ENCODE data around the gene RAB28.

The RAB28 gene

GRCh38 chr4:13523591-13524503 lies 39.7 kb upstream of the RAB28 start:
- H3K36me3 ChIP-seq (ENCODE audit: insufficient read depth, low read length), result no peaks in the 10 kb centered on the region

DNA sequence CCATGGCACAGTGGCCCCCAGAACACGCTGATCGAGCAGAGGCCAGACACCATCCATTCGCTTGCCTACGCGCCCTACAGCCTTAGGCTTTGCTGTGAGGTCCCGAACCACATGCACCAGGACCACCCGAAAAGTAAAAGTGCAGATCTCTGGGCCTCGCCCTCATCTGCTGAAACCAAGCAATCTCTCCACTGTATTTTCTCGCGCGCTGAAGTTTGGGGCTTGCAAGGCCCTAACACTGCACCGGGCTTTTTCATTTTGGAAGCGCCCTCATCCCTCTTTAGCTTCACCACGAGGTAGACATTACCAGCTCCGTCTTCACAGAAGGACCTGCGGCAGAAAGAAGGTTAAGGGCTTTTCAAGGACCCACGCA lies 39.0 kb upstream of the RAB28 start:
- Histone ChIP-seq H2AFZ (ENCODE audit: low read depth, low read length) (no peak overlapping the region), H3K27me3 (ENCODE audit: insufficient read depth, low read length) (peaks cover 69% of the 10 kb centered on the region), H3K36me3 (ENCODE audit: insufficient read depth, low read length) (no peaks in the 10 kb centered on the region), H3K4me3 (ENCODE audit: low read length) (no peak overlapping the region), H3K9me3 (ENCODE audit: low read length) (peaks cover 20% of the 10 kb centered on the region), H3K4me1 (ENCODE audit: insufficient read depth, low read length) (no peaks in the 10 kb centered on the region)

More at GRCh38 chr4:13523591-13524503, 39.7 kb upstream of the RAB28 start:
- peaks cover 21% of the 10 kb centered on the region for H3K9me3 ChIP-seq (ENCODE audit: low read length)
- H3K4me3 ChIP-seq (ENCODE audit: low read length), result no peak overlapping the region
- no peaks in the 10 kb centered on the region for H3K4me1 ChIP-seq (ENCODE audit: insufficient read depth, low read length)
- no peak overlapping the region for H2AFZ ChIP-seq (ENCODE audit: low read depth, low read length)
- peaks cover 73% of the 10 kb centered on the region for H3K27me3 ChIP-seq (ENCODE audit: insufficient read depth, low read length)

- Histone ChIP-seq H3K36me3 (ENCODE audit: insufficient read depth, low read length) (no peaks in the 10 kb centered on the region), H3K27me3 (ENCODE audit: insufficient read depth, low read length) (peaks cover 65% of the 10 kb centered on the region), H2AFZ (ENCODE audit: low read depth, low read length) (no peak overlapping the region), H3K4me1 (ENCODE audit: insufficient read depth, low read length) (no peaks in the 10 kb centered on the region), H3K9me3 (ENCODE audit: low read length) (peaks cover 20% of the 10 kb centered on the region), H3K4me3 (ENCODE audit: low read length) (no peak overlapping the region)
These were observed 38.4 kb upstream of the RAB28 start for GRCh38 chr4:13522282-13523104.

DNA sequence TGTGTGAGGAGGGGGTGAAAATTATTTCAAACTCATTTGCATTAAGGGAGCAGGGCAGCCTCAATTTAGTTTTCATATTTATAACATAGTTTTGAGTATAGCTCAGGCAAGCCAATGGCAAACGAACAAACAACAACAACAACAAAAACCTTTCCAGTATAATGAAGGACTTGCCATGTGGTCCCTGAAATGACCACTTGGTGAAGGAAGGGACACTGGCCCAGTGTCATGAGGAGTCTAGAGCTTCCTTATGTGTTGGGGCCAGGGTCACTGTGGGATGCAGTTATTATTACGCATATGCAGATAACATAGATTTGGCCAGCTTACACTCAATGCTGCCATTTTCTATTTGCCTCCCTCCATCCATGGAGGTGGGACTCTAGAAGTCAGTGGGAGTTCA lies 36.9 kb upstream of the RAB28 start:
- peaks cover 55% of the 10 kb centered on the region for H3K27me3 ChIP-seq (ENCODE audit: insufficient read depth, low read length)
- H3K9me3 ChIP-seq (ENCODE audit: low read length), result peaks cover 20% of the 10 kb centered on the region
- no peak overlapping the region for H3K4me3 ChIP-seq (ENCODE audit: low read length)
- no peak overlapping the region for H2AFZ ChIP-seq (ENCODE audit: low read depth, low read length)
- no peaks in the 10 kb centered on the region for H3K36me3 ChIP-seq (ENCODE audit: insufficient read depth, low read length)
- no peaks in the 10 kb centered on the region for H3K4me1 ChIP-seq (ENCODE audit: insufficient read depth, low read length)

GRCh38 chr4:13516315-13516860 lies 32.2 kb upstream of the RAB28 start:
- Histone ChIP-seq H3K4me1 (ENCODE audit: insufficient read depth, low read length) (no peaks in the 10 kb centered on the region), H3K4me3 (ENCODE audit: low read length) (no peak overlapping the region), H3K27me3 (ENCODE audit: insufficient read depth, low read length) (peaks cover 23% of the 10 kb centered on the region), H3K9me3 (ENCODE audit: low read length) (no peaks in the 10 kb centered on the region), H3K36me3 (ENCODE audit: insufficient read depth, low read length) (no peaks in the 10 kb centered on the region), H2AFZ (ENCODE audit: low read depth, low read length) (no peak overlapping the region)

GRCh38 chr4:13515268-13515667 lies 31.1 kb upstream of the RAB28 start:
- no peak overlapping the region for H3K4me3 ChIP-seq (ENCODE audit: low read length)
- no peaks in the 10 kb centered on the region for H3K9me3 ChIP-seq (ENCODE audit: low read length)
- H2AFZ ChIP-seq (ENCODE audit: low read depth, low read length), result no peak overlapping the region
- H3K36me3 ChIP-seq (ENCODE audit: insufficient read depth, low read length), result no peaks in the 10 kb centered on the region
- H3K27me3 ChIP-seq (ENCODE audit: insufficient read depth, low read length), result peaks cover 18% of the 10 kb centered on the region
- no peaks in the 10 kb centered on the region for H3K4me1 ChIP-seq (ENCODE audit: insufficient read depth, low read length)

DNA sequence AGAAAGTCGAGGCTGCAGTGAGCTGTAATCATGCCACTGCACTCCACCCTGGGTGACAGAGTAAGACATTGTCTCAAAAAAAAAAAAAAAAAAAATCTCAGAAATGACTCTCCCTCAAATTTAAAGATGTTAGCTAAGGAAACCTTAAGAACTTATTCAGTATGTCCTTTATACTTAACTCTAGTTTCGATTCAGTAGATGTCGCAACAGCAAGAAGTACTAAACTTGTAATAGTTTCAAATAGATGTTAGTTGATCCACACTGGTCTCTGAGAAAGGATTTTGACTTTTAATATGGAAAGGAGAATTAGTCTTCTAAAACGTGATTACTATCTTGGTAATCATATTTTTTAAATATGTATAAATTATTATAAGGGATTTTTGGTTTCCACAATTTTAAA lies 30.6 kb upstream of the RAB28 start:
- peaks cover 15% of the 10 kb centered on the region for H3K27me3 ChIP-seq (ENCODE audit: insufficient read depth, low read length)
- H3K9me3 ChIP-seq (ENCODE audit: low read length), result no peaks in the 10 kb centered on the region
- no peak overlapping the region for H2AFZ ChIP-seq (ENCODE audit: low read depth, low read length)
- H3K36me3 ChIP-seq (ENCODE audit: insufficient read depth, low read length), result no peaks in the 10 kb centered on the region
- H3K4me1 ChIP-seq (ENCODE audit: insufficient read depth, low read length), result no peaks in the 10 kb centered on the region
- H3K4me3 ChIP-seq (ENCODE audit: low read length), result no peak overlapping the region

DNA sequence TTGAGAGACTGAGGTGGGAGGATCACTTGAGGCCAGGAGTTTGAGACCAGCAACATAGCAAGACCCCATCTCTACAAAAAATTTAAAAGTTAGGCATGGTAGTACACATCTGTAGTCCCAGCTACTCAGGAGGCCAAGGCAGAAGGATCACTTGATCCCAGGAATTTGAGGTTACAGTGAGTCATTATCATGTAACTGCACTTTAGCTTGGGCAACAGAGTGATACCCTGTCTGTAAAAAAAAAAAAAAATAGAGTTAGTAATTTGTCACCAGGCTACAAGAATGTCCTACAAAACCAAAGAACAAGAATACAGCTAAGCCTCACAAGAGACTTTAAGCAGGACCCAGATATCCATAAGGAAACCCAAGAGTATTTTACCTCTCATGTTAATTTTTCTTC lies 27.0 kb upstream of the RAB28 start:
- Histone ChIP-seq H3K4me3 (ENCODE audit: low read length) (no peak overlapping the region), H3K36me3 (ENCODE audit: insufficient read depth, low read length) (no peaks in the 10 kb centered on the region), H3K9me3 (ENCODE audit: low read length) (no peaks in the 10 kb centered on the region), H3K27me3 (ENCODE audit: insufficient read depth, low read length) (peaks cover 8% of the 10 kb centered on the region), H2AFZ (ENCODE audit: low read depth, low read length) (no peak overlapping the region), H3K4me1 (ENCODE audit: insufficient read depth, low read length) (no peaks in the 10 kb centered on the region)

- H3K9me3 ChIP-seq (ENCODE audit: low read length), result no peaks in the 10 kb centered on the region
- no peaks in the 10 kb centered on the region for H3K4me1 ChIP-seq (ENCODE audit: insufficient read depth, low read length)
- H3K36me3 ChIP-seq (ENCODE audit: insufficient read depth, low read length), result no peaks in the 10 kb centered on the region
- peaks cover 8% of the 10 kb centered on the region for H3K27me3 ChIP-seq (ENCODE audit: insufficient read depth, low read length)
- H3K4me3 ChIP-seq (ENCODE audit: low read length), result no peak overlapping the region
- H2AFZ ChIP-seq (ENCODE audit: low read depth, low read length), result no peak overlapping the region
These were observed 25.3 kb upstream of the RAB28 start for GRCh38 chr4:13509442-13509841.

DNA sequence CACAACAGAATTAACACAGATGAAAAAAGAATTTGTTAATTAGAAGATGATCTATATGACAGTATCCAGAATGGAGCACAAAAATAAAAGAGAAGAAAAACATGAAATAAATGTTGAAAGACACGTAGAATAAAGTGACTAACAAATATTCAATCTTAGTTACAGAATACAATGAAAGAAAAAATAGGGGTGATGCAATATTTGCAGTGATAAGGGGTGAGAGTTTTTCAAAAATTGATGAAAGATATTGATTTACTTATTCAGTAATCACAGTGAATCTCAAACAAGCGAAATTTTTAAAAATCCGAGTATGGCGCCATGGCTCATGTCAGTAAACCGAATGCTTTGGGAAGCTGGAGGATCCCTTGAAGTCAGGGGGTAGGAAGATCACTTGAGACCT lies 20.2 kb upstream of the RAB28 start:
- Histone ChIP-seq H3K4me3 (ENCODE audit: low read length) (no peak overlapping the region), H3K36me3 (ENCODE audit: insufficient read depth, low read length) (no peaks in the 10 kb centered on the region), H3K4me1 (ENCODE audit: insufficient read depth, low read length) (peaks cover 6% of the 10 kb centered on the region), H3K9me3 (ENCODE audit: low read length) (peaks cover 2% of the 10 kb centered on the region), H3K27me3 (ENCODE audit: insufficient read depth, low read length) (no peaks in the 10 kb centered on the region), H2AFZ (ENCODE audit: low read depth, low read length) (no peak overlapping the region)

DNA sequence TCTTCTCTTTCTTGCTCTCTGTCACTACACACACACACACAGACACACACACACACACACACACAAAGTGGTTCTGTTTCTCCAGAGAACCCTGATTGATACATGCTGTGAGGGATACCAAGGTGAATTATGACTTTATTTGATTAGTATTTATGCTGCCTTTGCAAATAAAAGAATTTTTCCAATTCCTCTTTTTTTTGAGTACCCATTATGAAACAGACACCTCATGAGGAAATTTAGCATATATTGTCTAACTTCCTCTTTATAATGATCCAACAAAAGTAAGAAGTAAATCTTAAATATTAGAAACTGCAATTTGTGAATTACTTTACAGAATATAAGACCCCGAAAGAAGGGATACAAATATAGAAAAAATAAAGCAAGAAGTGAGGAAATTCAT lies 14.3 kb upstream of the RAB28 start:
- Histone ChIP-seq H3K4me3 (ENCODE audit: low read length) (no peak overlapping the region), H3K4me1 (ENCODE audit: insufficient read depth, low read length) (peaks cover 6% of the 10 kb centered on the region), H3K27me3 (ENCODE audit: insufficient read depth, low read length) (no peaks in the 10 kb centered on the region), H3K9me3 (ENCODE audit: low read length) (peaks cover 2% of the 10 kb centered on the region), H2AFZ (ENCODE audit: low read depth, low read length) (no peak overlapping the region), H3K36me3 (ENCODE audit: insufficient read depth, low read length) (no peaks in the 10 kb centered on the region)

GRCh38 chr4:13496605-13497004 lies 12.5 kb upstream of the RAB28 start:
- H3K4me3 ChIP-seq (ENCODE audit: low read length), result no peak overlapping the region
- no peak overlapping the region for H2AFZ ChIP-seq (ENCODE audit: low read depth, low read length)
- H3K27me3 ChIP-seq (ENCODE audit: insufficient read depth, low read length), result no peaks in the 10 kb centered on the region
- H3K9me3 ChIP-seq (ENCODE audit: low read length), result peaks cover 2% of the 10 kb centered on the region
- no peaks in the 10 kb centered on the region for H3K36me3 ChIP-seq (ENCODE audit: insufficient read depth, low read length)
- H3K4me1 ChIP-seq (ENCODE audit: insufficient read depth, low read length), result peaks cover 6% of the 10 kb centered on the region

DNA sequence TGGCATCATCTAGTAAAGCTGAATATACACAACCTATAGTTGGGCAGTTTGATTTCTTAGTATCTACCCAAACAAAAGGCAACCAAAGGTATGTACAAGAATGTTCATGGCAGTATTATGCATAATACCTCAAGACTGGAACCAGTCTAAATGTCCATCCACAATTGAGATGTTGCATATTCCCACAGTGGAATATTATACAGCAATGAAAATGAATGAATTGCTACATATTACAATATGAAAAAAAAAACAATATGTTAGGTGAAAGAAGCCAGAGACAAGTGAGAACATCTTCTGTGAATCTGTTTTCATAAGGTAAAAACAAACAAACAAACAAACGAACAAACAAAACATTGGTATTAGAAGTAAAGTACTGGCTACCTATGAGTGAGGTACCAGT lies 11.6 kb upstream of the RAB28 start:
- Histone ChIP-seq H3K4me1 (ENCODE audit: insufficient read depth, low read length) (peaks cover 6% of the 10 kb centered on the region), H3K4me3 (ENCODE audit: low read length) (no peak overlapping the region), H2AFZ (ENCODE audit: low read depth, low read length) (no peak overlapping the region), H3K9me3 (ENCODE audit: low read length) (no peaks in the 10 kb centered on the region), H3K27me3 (ENCODE audit: insufficient read depth, low read length) (no peaks in the 10 kb centered on the region), H3K36me3 (ENCODE audit: insufficient read depth, low read length) (no peaks in the 10 kb centered on the region)
